HG03565 (cell line): ENCODE measurements around the gene CBLIF.
"Not testable (repeated sequence)": the region's sequence is repeated elsewhere in the genome, so short reads cannot be mapped to it uniquely, and the experiment has no call there.

ENCODE experiments used
- ATAC-seq: cut with Tn5 transposase; IDR thresholded peaks from one replicate; pipeline ENCODE4 v1.9.1; 2021; ENCODE audit warnings: mild to moderate bottlenecking, moderate library complexity; ENCODE audit not compliant: unreplicated experiment

Gene CBLIF

GRCh38 chr11:59848439-59848838 lies 3.1 kb upstream of the CBLIF start:
- ATAC-seq, result not testable (repeated sequence)

- no peak for ATAC-seq
These were observed 2.3 kb upstream of the CBLIF start for GRCh38 chr11:59847626-59848025.

GRCh38 chr11:59846556-59846955 lies 1.3 kb upstream of the CBLIF start:
- no peak for ATAC-seq

GRCh38 chr11:59842316-59842715 lies 3.0 kb downstream of the CBLIF start:
- ATAC-seq, result no peak

- ATAC-seq, result no peak
These were observed 3.8 kb downstream of the CBLIF start for GRCh38 chr11:59841514-59841913.

GRCh38 chr11:59839615-59840014 lies 5.7 kb downstream of the CBLIF start:
- ATAC-seq, result no peak

- ATAC-seq, result no peak
These were observed 11.7 kb downstream of the CBLIF start for GRCh38 chr11:59833602-59834001.

GRCh38 chr11:59829358-59829757 lies 15.9 kb downstream of the CBLIF start:
- ATAC-seq, result no peak

GRCh38 chr11:59822989-59823566 lies 22.2 kb downstream of the CBLIF start:
- ATAC-seq, result peak; percentile 94

- ATAC-seq, result no peak
These were observed 26.7 kb downstream of the CBLIF start for GRCh38 chr11:59818572-59818971.

GRCh38 chr11:59816434-59816833 lies 28.9 kb downstream of the CBLIF start:
- ATAC-seq, result not testable (repeated sequence)

GRCh38 chr11:59815754-59816153 lies 29.5 kb downstream of the CBLIF start:
- no peak for ATAC-seq

- no peak for ATAC-seq
These were observed 31.3 kb downstream of the CBLIF start for GRCh38 chr11:59814021-59814420.

- no peak for ATAC-seq
These were observed 31.9 kb downstream of the CBLIF start for GRCh38 chr11:59813364-59813763.

- no peak for ATAC-seq
These were observed 33.1 kb downstream of the CBLIF start for GRCh38 chr11:59812220-59812619.

- no peak for ATAC-seq
These were observed 34.4 kb downstream of the CBLIF start for GRCh38 chr11:59810911-59811259.

- peak; percentile 95 for ATAC-seq
These were observed 34.9 kb downstream of the CBLIF start, which contains the start of gene MRPL16 for GRCh38 chr11:59810189-59810910. Gene MRPL16, minus strand, starts transcription at chr11:59810778. Its CDS starts 120 bp downstream, at chr11:59810658.

GRCh38 chr11:59807047-59807610 lies 38.2 kb downstream of the CBLIF start:
- no peak for ATAC-seq

- no peak for ATAC-seq
These were observed 41.2 kb downstream of the CBLIF start for GRCh38 chr11:59804061-59804460.

- peak; percentile 57 for ATAC-seq
These were observed 42.6 kb downstream of the CBLIF start for GRCh38 chr11:59802639-59803176.

- no peak for ATAC-seq
These were observed 43.2 kb downstream of the CBLIF start for GRCh38 chr11:59801981-59802638.
